ENCODE data around the gene AHCY. TPM values are rescaled to one million over a fixed set of nuclear protein-coding genes. Genes with fewer than 3 reads are reported as not detected.
A peak's percentile ranks its signal among the peaks of the same experiment; 100 is the strongest.
"Not testable (repeated sequence)": the region's sequence is repeated elsewhere in the genome, so short reads cannot be mapped to it uniquely, and the experiment has no call there.

AHCY gene
- total RNA-seq, 1 experiment from 2014 or later = 401 TPM

DNA sequence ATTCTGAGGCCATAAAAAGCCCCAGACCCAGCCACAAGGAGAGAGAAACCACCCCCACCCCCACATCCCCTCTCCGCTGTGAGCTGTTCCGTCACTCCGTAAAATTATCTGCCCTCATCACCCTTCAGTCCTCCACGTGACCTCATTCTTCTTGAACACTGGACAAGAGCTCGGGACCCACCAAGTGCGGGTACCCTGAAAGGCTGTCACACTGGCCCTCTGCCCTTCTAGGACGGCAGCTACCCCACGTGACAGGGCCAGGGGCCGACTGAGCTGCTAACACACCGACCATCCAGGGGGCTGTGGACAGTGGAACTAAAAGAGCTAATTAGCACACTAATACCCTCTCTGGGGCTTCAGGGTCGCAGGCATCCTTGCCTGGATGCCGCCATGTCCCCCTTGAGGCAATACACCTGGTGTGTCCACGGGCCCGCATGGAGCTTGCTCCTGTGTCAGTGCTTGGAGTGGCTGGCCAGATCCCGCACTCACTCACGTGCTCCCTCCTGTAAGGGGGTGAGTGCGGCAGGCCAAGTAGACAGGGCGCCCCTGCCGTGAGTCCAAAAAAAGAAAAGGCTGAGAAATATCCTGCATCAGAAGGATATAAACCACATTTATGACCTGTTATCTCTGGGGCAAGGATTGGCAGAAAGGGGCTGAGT, 29.2 kb upstream of the AHCY start:
- H3K4me1 Mint-ChIP-seq = peaks cover 9% of the 10 kb centered on the region
- TF ChIP-seq SMAD3 (CRISPR knock-in tag; IDR thresholded peaks at IDR 0.05; ENCODE audit: borderline replicate concordance) (no peak), NFYB (CRISPR knock-in tag; conservative IDR thresholded peaks at IDR 0.05; ENCODE audit: low read depth) (0 out of 2 replicates have a peak, but pooled peaks have one; percentile 2), SOX15 (CRISPR knock-in tag; IDR thresholded peaks at IDR 0.05) (no peak)
- TF ChIP-seq, protein P1, sequence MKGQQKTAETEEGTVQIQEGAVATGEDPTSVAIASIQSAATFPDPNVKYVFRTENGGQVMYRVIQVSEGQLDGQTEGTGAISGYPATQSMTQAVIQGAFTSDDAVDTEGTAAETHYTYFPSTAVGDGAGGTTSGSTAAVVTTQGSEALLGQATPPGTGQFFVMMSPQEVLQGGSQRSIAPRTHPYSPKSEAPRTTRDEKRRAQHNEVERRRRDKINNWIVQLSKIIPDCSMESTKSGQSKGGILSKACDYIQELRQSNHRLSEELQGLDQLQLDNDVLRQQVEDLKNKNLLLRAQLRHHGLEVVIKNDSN (CRISPR knock-in tag; IDR thresholded peaks at IDR 0.05) = peak; percentile 23; the same call in 1 of the 2 replicates
- TF ChIP-seq, protein P2, sequence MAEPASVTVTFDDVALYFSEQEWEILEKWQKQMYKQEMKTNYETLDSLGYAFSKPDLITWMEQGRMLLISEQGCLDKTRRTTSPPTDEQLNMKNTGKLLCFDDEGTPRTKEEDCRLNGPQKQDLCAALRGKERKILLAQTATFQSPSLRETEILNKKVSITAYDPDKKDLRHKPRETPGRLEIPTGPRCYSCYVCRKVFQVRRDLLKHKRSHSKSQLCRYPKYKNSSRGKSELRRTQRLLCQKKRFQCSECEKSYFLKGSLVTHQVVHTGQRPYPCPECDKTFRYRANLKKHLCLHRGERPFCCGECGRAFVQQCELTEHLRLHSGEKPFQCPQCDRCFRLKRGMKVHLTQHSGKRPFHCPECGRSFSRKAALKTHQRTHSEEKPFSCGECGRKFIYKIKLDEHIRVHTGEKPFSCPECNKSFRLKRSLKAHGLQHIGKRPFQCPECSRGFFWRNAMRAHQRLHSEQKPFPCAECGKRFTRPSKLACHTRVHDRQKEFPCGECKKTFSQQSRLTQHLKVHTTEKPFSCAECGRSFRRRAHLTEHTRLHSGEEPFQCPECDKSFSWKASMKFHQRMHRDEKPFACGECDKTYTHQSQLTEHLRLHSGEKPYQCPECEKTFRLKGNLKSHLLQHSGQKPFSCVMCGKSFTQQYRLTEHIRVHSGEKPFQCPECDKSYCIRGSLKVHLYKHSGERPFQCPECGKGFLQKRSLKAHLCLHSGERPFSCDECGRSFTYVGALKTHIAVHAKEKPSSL (CRISPR knock-in tag; conservative IDR thresholded peaks at IDR 0.05) = no peak
- TF ChIP-seq, protein P3, sequence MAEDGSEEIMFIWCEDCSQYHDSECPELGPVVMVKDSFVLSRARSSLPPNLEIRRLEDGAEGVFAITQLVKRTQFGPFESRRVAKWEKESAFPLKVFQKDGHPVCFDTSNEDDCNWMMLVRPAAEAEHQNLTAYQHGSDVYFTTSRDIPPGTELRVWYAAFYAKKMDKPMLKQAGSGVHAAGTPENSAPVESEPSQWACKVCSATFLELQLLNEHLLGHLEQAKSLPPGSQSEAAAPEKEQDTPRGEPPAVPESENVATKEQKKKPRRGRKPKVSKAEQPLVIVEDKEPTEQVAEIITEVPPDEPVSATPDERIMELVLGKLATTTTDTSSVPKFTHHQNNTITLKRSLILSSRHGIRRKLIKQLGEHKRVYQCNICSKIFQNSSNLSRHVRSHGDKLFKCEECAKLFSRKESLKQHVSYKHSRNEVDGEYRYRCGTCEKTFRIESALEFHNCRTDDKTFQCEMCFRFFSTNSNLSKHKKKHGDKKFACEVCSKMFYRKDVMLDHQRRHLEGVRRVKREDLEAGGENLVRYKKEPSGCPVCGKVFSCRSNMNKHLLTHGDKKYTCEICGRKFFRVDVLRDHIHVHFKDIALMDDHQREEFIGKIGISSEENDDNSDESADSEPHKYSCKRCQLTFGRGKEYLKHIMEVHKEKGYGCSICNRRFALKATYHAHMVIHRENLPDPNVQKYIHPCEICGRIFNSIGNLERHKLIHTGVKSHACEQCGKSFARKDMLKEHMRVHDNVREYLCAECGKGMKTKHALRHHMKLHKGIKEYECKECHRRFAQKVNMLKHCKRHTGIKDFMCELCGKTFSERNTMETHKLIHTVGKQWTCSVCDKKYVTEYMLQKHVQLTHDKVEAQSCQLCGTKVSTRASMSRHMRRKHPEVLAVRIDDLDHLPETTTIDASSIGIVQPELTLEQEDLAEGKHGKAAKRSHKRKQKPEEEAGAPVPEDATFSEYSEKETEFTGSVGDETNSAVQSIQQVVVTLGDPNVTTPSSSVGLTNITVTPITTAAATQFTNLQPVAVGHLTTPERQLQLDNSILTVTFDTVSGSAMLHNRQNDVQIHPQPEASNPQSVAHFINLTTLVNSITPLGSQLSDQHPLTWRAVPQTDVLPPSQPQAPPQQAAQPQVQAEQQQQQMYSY (CRISPR knock-in tag; IDR thresholded peaks at IDR 0.05) = no peak
- TF ChIP-seq, protein P4, sequence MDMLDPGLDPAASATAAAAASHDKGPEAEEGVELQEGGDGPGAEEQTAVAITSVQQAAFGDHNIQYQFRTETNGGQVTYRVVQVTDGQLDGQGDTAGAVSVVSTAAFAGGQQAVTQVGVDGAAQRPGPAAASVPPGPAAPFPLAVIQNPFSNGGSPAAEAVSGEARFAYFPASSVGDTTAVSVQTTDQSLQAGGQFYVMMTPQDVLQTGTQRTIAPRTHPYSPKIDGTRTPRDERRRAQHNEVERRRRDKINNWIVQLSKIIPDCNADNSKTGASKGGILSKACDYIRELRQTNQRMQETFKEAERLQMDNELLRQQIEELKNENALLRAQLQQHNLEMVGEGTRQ (CRISPR knock-in tag; IDR thresholded peaks at IDR 0.05) = peak; percentile 79
- peak overlapping the region; percentile 36; the same call in 1 of the 2 replicates for H3K4me3 Mint-ChIP-seq
- CTCF ChIA-PET = interaction anchor here (0.6 to 10.2 kb wide), 3 partner anchors 13 to 31 kb away, joined by 6 to 83 read pairs (median 7); partner anchors contain the start of gene ITCH
- peaks cover 8% of the 10 kb centered on the region; the same call in 1 of the 2 replicates for H3K9me3 Mint-ChIP-seq
- H3K36me3 Mint-ChIP-seq = no peaks in the 10 kb centered on the region
- DNase-seq (ENCODE audit: low spot score) (no peak), ATAC-seq (peak; percentile 43)
- H3K27ac Mint-ChIP-seq = peak overlapping the region; percentile 35; the same call in 1 of the 2 replicates
- no peaks in the 10 kb centered on the region for H3K27me3 Mint-ChIP-seq (ENCODE audit: low read depth)
- POLR2A ChIA-PET = no interaction called here

DNA sequence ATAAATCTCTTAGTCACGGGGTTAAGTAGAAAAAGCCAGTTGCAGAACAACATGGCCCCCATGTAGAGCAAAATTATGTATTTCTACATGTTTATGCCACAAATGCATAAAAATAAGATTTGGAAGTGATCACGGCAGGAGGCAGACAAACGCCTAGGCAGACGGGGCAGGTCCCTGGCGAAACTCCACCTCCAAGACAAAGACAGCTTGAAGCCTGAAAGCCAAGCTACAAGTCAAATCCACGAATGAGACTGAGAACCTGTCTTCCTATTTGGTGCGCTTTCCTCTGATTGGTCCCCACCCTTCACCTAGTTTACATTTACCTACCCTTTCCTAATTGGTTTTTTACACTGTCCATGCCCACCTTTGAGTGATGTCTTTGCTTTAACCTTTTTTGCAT, 28.7 kb upstream of the AHCY start:
- H3K4me3 Mint-ChIP-seq = 0 out of 2 replicates have a peak overlapping the region, but pooled peaks have one; percentile 12
- H3K27ac Mint-ChIP-seq = no peak overlapping the region
- TF ChIP-seq, protein P5, sequence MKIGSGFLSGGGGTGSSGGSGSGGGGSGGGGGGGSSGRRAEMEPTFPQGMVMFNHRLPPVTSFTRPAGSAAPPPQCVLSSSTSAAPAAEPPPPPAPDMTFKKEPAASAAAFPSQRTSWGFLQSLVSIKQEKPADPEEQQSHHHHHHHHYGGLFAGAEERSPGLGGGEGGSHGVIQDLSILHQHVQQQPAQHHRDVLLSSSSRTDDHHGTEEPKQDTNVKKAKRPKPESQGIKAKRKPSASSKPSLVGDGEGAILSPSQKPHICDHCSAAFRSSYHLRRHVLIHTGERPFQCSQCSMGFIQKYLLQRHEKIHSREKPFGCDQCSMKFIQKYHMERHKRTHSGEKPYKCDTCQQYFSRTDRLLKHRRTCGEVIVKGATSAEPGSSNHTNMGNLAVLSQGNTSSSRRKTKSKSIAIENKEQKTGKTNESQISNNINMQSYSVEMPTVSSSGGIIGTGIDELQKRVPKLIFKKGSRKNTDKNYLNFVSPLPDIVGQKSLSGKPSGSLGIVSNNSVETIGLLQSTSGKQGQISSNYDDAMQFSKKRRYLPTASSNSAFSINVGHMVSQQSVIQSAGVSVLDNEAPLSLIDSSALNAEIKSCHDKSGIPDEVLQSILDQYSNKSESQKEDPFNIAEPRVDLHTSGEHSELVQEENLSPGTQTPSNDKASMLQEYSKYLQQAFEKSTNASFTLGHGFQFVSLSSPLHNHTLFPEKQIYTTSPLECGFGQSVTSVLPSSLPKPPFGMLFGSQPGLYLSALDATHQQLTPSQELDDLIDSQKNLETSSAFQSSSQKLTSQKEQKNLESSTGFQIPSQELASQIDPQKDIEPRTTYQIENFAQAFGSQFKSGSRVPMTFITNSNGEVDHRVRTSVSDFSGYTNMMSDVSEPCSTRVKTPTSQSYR (CRISPR knock-in tag; IDR thresholded peaks at IDR 0.05) = no peak
- TF ChIP-seq NFYB (CRISPR knock-in tag; conservative IDR thresholded peaks at IDR 0.05; ENCODE audit: low read depth) = 0 out of 2 replicates have a peak, but pooled peaks have one; percentile 19
- ATAC-seq = peak; percentile 80
- peak; percentile 24 for DNase-seq (ENCODE audit: low spot score)
- H3K4me1 Mint-ChIP-seq = peaks cover 9% of the 10 kb centered on the region
- no peaks in the 10 kb centered on the region for H3K27me3 Mint-ChIP-seq (ENCODE audit: low read depth)
- CTCF ChIA-PET = interaction anchor here (0.6 to 10.2 kb wide), 3 partner anchors 20 to 36 kb away, joined by 3 to 83 read pairs (median 7); partner anchors contain the start of gene ITCH
- no peaks in the 10 kb centered on the region for H3K36me3 Mint-ChIP-seq
- peaks cover 8% of the 10 kb centered on the region; the same call in 1 of the 2 replicates for H3K9me3 Mint-ChIP-seq
- POLR2A ChIA-PET = no interaction called here

DNA sequence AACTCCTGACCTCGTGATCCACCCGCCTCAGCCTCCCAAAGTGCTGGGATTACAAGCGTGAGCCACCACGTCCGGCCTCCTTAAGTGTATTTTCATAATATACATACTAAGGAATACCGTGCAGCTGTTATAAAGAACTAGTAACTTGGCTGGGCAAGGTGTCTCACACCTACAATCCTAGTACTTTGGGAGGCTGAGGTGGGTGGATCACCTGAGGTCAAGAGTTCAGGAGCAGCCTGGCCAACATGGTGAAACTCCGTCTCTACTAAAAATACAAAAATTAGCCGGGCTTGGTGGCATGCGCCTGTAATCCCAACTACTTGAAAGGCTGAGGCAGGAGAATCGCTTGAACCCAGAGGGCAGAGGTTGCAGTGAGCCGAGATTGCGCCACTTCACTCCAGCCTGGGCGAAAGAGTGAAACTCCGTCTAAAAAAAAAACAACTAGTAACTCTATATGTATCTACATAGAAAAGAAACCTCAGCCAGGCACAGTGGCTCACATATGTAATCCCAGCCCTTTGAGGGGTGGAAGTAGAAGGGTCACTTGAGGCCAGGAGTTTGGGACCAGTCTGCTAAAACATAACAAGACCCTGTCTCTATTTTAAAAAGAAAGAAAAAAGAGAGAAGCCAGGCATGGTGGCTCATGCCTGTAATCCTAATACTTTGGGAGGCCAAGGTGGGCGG, 27.8 kb upstream of the AHCY start:
- POLR2A ChIA-PET = not testable (repeated sequence)

More for the DNA sequence above, 27.8 kb upstream of the AHCY start:
- not testable (repeated sequence) for H3K4me1 Mint-ChIP-seq; ATAC-seq; H3K27ac Mint-ChIP-seq; H3K36me3 Mint-ChIP-seq; H3K9me3 Mint-ChIP-seq; H3K27me3 Mint-ChIP-seq (ENCODE audit: low read depth); H3K4me3 Mint-ChIP-seq; DNase-seq (ENCODE audit: low spot score)
- CTCF ChIA-PET = interaction anchor here (10.2 kb wide), 1 partner anchor 19 kb away, joined by 83 read pairs; no protein-coding TSS in a partner anchor
